WTC11 (cell line): ENCODE measurements around the gene PTCH1. TPM values are rescaled to one million over a fixed set of nuclear protein-coding genes. Genes with fewer than 3 reads are reported as not detected.

ENCODE experiments used
- ATAC-seq: fragments of 200-7000 bp; cut with Tn5 transposase; 2 replicates; pipeline ENCODE4 v1.10.0; 2021; ENCODE audit warnings: mild to moderate bottlenecking, moderate library complexity
- CTCF ChIA-PET: fragments of 300-600 bp; sonication (Branson Sonifier 250); formaldehyde crosslinking; loops from one replicate; lab custom pipeline; 2021; ENCODE audit warnings: antibody characterized with exemption; lab: Charles Lee
- POLR2A ChIA-PET: fragments of 350-600 bp; sonication (Branson Sonifier 250); formaldehyde crosslinking; loops from one replicate; lab custom pipeline; 2021; ENCODE audit warnings: antibody characterized with exemption; lab: Charles Lee
- DNase-seq: peaks from one replicate; pipeline ENCODE4 v3.0.0; 2021; ENCODE audit warnings: low spot score
- H3K27ac Mint-ChIP-seq: 2 replicates; pipeline ENCODE4 v1.8.0; 2021; ENCODE audit warnings: mixed read lengths
- H3K27me3 Mint-ChIP-seq: 2 replicates; pipeline ENCODE4 v1.8.0; 2021; ENCODE audit warnings: low read depth, mild to moderate bottlenecking, moderate library complexity, mixed read lengths
- H3K36me3 Mint-ChIP-seq: 2 replicates; pipeline ENCODE4 v1.8.0; 2021; ENCODE audit warnings: mixed read lengths
- H3K4me1 Mint-ChIP-seq: 2 replicates; pipeline ENCODE4 v1.8.0; 2022; ENCODE audit warnings: mixed read lengths
- H3K4me3 Mint-ChIP-seq: 2 replicates; pipeline ENCODE4 v1.8.0; 2021; ENCODE audit warnings: mild to moderate bottlenecking, moderate library complexity, mixed read lengths
- H3K9me3 Mint-ChIP-seq: 2 replicates; pipeline ENCODE4 v1.8.0; 2021; ENCODE audit warnings: mixed read lengths
- ERG ChIP-seq: fragments of 250-450 bp; sonication (Bioruptor Pico); IDR thresholded peaks from 2 replicates; pipeline ENCODE4 v1.8.0; 2021; ENCODE audit warnings: mild to moderate bottlenecking
- FOXK1 ChIP-seq: sonication (generic); formaldehyde crosslinking; IDR thresholded peaks from 2 replicates; pipeline ENCODE4 v1.8.0; 2022; ENCODE audit warnings: mild to moderate bottlenecking, moderate library complexity, missing genetic modification reagents
- HMGA2 ChIP-seq: fragments of 250-450 bp; sonication (Bioruptor Pico); IDR thresholded peaks from 2 replicates; pipeline ENCODE4 v1.4.0; 2021; ENCODE audit warnings: mild to moderate bottlenecking, moderate library complexity
- IRF2 ChIP-seq: sonication (generic); formaldehyde crosslinking; IDR thresholded peaks from 2 replicates; pipeline ENCODE4 v1.8.0; 2022; ENCODE audit warnings: low read depth, missing genetic modification reagents, borderline replicate concordance
- JAZF1 ChIP-seq: fragments of 250-450 bp; sonication (Bioruptor Pico); IDR thresholded peaks from 2 replicates; pipeline ENCODE4 v1.9.0; 2021; ENCODE audit warnings: moderate library complexity, mild to moderate bottlenecking, inconsistent platforms
- KAT7 ChIP-seq: sonication (generic); formaldehyde crosslinking; IDR thresholded peaks from 2 replicates; pipeline ENCODE4 v1.8.1; 2023; ENCODE audit warnings: missing genetic modification reagents, mild to moderate bottlenecking, borderline replicate concordance
- MYBL2 ChIP-seq: sonication (generic); formaldehyde crosslinking; IDR thresholded peaks from 2 replicates; pipeline ENCODE4 v1.8.1; 2023; ENCODE audit warnings: mild to moderate bottlenecking, moderate library complexity, missing genetic modification reagents
- NFATC4 ChIP-seq: fragments of 250-450 bp; sonication (Bioruptor Pico); IDR thresholded peaks from 2 replicates; pipeline ENCODE4 v1.9.0; 2021; ENCODE audit warnings: mild to moderate bottlenecking
- RELA ChIP-seq: sonication (generic); formaldehyde crosslinking; IDR thresholded peaks from 2 replicates; pipeline ENCODE4 v1.8.1; 2022; ENCODE audit warnings: missing genetic modification reagents, mild to moderate bottlenecking, borderline replicate concordance
- RORB ChIP-seq: fragments of 250-450 bp; sonication (Bioruptor Pico); IDR thresholded peaks from 2 replicates; pipeline ENCODE4 v1.9.0; 2021; ENCODE audit warnings: mild to moderate bottlenecking
- SOX15 ChIP-seq: fragments of 250-450 bp; sonication (Bioruptor Pico); IDR thresholded peaks from 2 replicates; pipeline ENCODE4 v1.9.0; 2021; ENCODE audit warnings: mild to moderate bottlenecking
- USF2 ChIP-seq: sonication (generic); formaldehyde crosslinking; IDR thresholded peaks from 2 replicates; pipeline ENCODE4 v1.8.1; 2023; ENCODE audit warnings: mild to moderate bottlenecking, missing genetic modification reagents, moderate library complexity
- ZNF281 ChIP-seq: sonication (generic); formaldehyde crosslinking; IDR thresholded peaks from 2 replicates; pipeline ENCODE4 v1.8.0; 2023; ENCODE audit warnings: mild to moderate bottlenecking, missing genetic modification reagents
- ZNF396 ChIP-seq: fragments of 250-450 bp; sonication (Bioruptor Pico); IDR thresholded peaks from 2 replicates; pipeline ENCODE4 v1.8.0; 2021; ENCODE audit warnings: mild to moderate bottlenecking, moderate library complexity, borderline replicate concordance
- ZSCAN18 ChIP-seq: fragments of 250-450 bp; sonication (Bioruptor Pico); IDR thresholded peaks from 2 replicates; pipeline ENCODE4 v2.1.2; 2022; ENCODE audit warnings: mild to moderate bottlenecking, moderate library complexity
- total RNA-seq: library from RNA; stranded (reverse); gene quantifications from 3 replicates; pipeline ENCODE4 v1.2.3, GENCODE V29; 2021
- TF ChIP-seq, protein P1 (sequence below): sonication (generic); formaldehyde crosslinking; conservative IDR thresholded peaks from 2 replicates; pipeline ENCODE4 v1.8.1; 2022; ENCODE audit warnings: mild to moderate bottlenecking, missing genetic modification reagents
- TF ChIP-seq, protein P2 (sequence below): fragments of 250-450 bp; sonication (Bioruptor Pico); IDR thresholded peaks from 2 replicates; pipeline ENCODE4 v1.9.0; 2021; ENCODE audit warnings: mild to moderate bottlenecking
- TF ChIP-seq, protein P3 (sequence below): sonication (generic); formaldehyde crosslinking; IDR thresholded peaks from 2 replicates; pipeline ENCODE4 v1.8.0; 2022; ENCODE audit warnings: mild to moderate bottlenecking, missing genetic modification reagents

Gene PTCH1
- total RNA-seq, 1 experiment from 2014 or later = 38.0 TPM

DNA sequence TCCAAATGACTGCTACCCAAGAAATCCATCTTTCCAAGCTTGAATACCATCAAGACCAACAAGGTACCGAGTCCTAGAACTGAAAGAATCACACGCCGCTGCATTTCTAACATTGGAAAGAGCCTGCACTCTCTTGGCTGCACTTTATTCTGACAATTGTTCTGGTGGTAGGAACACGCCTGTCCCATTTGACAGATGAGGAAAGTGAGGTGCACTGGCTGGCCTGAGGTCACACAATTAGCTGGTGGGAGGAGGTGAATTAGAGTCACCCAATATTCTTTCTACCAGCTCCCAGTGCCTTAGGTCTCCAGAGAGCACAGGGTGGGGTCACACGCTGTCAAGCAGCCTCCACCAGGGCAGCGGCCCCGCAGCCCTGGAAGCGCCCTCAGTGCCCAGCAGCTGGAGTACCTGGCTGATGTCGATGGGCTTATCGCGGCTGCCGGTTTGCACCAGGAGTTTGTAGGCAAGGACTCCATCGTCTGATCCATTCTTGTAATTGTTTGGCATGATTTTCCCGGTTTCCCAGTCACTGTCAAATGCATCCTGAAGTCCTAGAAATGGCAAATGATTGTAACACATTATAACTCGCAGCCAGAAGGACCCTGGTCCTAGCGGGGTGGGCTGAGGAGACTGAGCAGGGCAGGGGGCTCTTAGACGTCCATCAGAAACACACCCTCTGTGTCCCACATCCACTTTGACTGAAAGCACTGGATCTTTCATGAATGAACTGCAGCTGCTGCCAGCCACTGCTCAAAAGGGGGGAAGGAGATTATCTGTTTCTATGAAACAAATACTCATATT lies 55.1 kb downstream of the PTCH1 start:
- POLR2A ChIA-PET = no interaction called here
- H3K36me3 Mint-ChIP-seq = peaks cover 76% of the 10 kb centered on the region
- no peak overlapping the region for H3K27ac Mint-ChIP-seq
- H3K4me3 Mint-ChIP-seq = no peak overlapping the region
- CTCF ChIA-PET = interaction anchor here (1.3 kb wide), 1 partner anchor 82 kb away, joined by 5 read pairs; no protein-coding TSS in a partner anchor
- DNase-seq = no peak
- H3K9me3 Mint-ChIP-seq = no peaks in the 10 kb centered on the region
- TF ChIP-seq, protein P1, sequence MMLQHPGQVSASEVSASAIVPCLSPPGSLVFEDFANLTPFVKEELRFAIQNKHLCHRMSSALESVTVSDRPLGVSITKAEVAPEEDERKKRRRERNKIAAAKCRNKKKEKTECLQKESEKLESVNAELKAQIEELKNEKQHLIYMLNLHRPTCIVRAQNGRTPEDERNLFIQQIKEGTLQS (CRISPR knock-in tag) = no peak
- TF ChIP-seq USF2 (CRISPR knock-in tag) = no peak
- no peak for TF ChIP-seq RELA (CRISPR knock-in tag)
- no peak for TF ChIP-seq ZSCAN18 (CRISPR knock-in tag)
- TF ChIP-seq JAZF1 = no peak
- no peak for TF ChIP-seq MYBL2 (CRISPR knock-in tag)
- no peak for TF ChIP-seq FOXK1 (CRISPR knock-in tag)
- TF ChIP-seq HMGA2 = no peak
- no peak for TF ChIP-seq ERG
- TF ChIP-seq KAT7 (CRISPR knock-in tag) = no peak
- TF ChIP-seq SOX15 (CRISPR knock-in tag) = no peak
- TF ChIP-seq, protein P2, sequence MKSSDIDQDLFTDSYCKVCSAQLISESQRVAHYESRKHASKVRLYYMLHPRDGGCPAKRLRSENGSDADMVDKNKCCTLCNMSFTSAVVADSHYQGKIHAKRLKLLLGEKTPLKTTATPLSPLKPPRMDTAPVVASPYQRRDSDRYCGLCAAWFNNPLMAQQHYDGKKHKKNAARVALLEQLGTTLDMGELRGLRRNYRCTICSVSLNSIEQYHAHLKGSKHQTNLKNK (CRISPR knock-in tag) = no peak
- no peak for TF ChIP-seq ZNF281 (CRISPR knock-in tag)
- no peak for TF ChIP-seq RORB (CRISPR knock-in tag)
- TF ChIP-seq NFATC4 (CRISPR knock-in tag) = no peak
- TF ChIP-seq, protein P3, sequence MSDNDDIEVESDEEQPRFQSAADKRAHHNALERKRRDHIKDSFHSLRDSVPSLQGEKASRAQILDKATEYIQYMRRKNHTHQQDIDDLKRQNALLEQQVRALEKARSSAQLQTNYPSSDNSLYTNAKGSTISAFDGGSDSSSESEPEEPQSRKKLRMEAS (CRISPR knock-in tag) = no peak
- no peak for TF ChIP-seq IRF2 (CRISPR knock-in tag)
- no peak for TF ChIP-seq ZNF396 (CRISPR knock-in tag)
- no peak for ATAC-seq
- no peaks in the 10 kb centered on the region for H3K27me3 Mint-ChIP-seq
- H3K4me1 Mint-ChIP-seq = peaks cover 36% of the 10 kb centered on the region
